ENCODE measurements around the gene KLF11. TPM values are rescaled to one million over a fixed set of nuclear protein-coding genes. Genes with fewer than 3 reads are reported as not detected.

KLF11 gene
- total and polyA plus RNA-seq, 5 donors: 9.8 to 42.4 (median 25.1) TPM

GRCh38 chr2:10002681-10003080, 40.7 kb upstream of the KLF11 start:
- Histone ChIP-seq H3K4me1 (ENCODE audit: control insufficient read depth, insufficient read depth, low read length) (peaks cover 4% of the 10 kb centered on the region), H3K4me3 (ENCODE audit: low read length) (no peak overlapping the region), H3K9me3 (ENCODE audit: control insufficient read depth, low read length) (no peaks in the 10 kb centered on the region), H3K27me3 (ENCODE audit: control insufficient read depth, insufficient read depth) (no peaks in the 10 kb centered on the region), H3K27ac (ENCODE audit: low read length) (no peak overlapping the region)
- WGBS: 88% methylated on average over 9 of the region's 9 CpGs
- DNase-seq (no peak), ATAC-seq (no peak)
- intact Hi-C loops (cut with DNase I): loop anchor here in 2 of 4 donors (5.0 kb wide), 2 partner anchors 35 to 40 kb away; partner anchors contain the start of gene KLF11 (in 1 of the 2)

- intact Hi-C loops (cut with DNase I): loop anchor here in 2 of 4 donors (5.0 kb wide), 2 partner anchors 34 to 39 kb away; partner anchors contain the start of gene KLF11 (in 1 of the 2)
- 92% methylated on average over 20 of the region's 20 CpGs for WGBS
- Histone ChIP-seq H3K27me3 (ENCODE audit: control insufficient read depth, insufficient read depth) (no peaks in the 10 kb centered on the region), H3K27ac (ENCODE audit: low read length) (no peak overlapping the region), H3K4me3 (ENCODE audit: low read length) (no peak overlapping the region), H3K9me3 (ENCODE audit: control insufficient read depth, low read length) (no peaks in the 10 kb centered on the region), H3K4me1 (ENCODE audit: control insufficient read depth, insufficient read depth, low read length) (peaks cover 4% of the 10 kb centered on the region)
- ATAC-seq: no peak
- no peak for DNase-seq
Measured at GRCh38 chr2:10003206-10004125, 39.9 kb upstream of the KLF11 start.

GRCh38 chr2:10004401-10004800, 38.9 kb upstream of the KLF11 start:
- Histone ChIP-seq H3K27ac (ENCODE audit: low read length) (no peak overlapping the region), H3K4me1 (ENCODE audit: control insufficient read depth, insufficient read depth, low read length) (peaks cover 4% of the 10 kb centered on the region), H3K9me3 (ENCODE audit: control insufficient read depth, low read length) (no peaks in the 10 kb centered on the region), H3K4me3 (ENCODE audit: low read length) (no peak overlapping the region), H3K27me3 (ENCODE audit: control insufficient read depth, insufficient read depth) (no peaks in the 10 kb centered on the region)
- ATAC-seq: no peak
- DNase-seq: no peak
- 97% methylated on average over 5 of the region's 5 CpGs for WGBS
- intact Hi-C loops (cut with DNase I): loop anchor here in 2 of 4 donors (5.0 kb wide), 2 partner anchors 33 to 38 kb away; partner anchors contain the start of gene KLF11 (in 1 of the 2)

- Histone ChIP-seq H3K4me3 (ENCODE audit: low read length) (no peak overlapping the region), H3K27me3 (ENCODE audit: control insufficient read depth, insufficient read depth) (no peaks in the 10 kb centered on the region), H3K4me1 (ENCODE audit: control insufficient read depth, insufficient read depth, low read length) (peaks cover 4% of the 10 kb centered on the region), H3K9me3 (ENCODE audit: control insufficient read depth, low read length) (no peaks in the 10 kb centered on the region), H3K27ac (ENCODE audit: low read length) (no peak overlapping the region)
- WGBS: 54% methylated on average over 3 of the region's 3 CpGs
- intact Hi-C loops (cut with DNase I): loop anchor here in 2 of 4 donors (5.0 kb wide), 2 partner anchors 32 to 37 kb away; partner anchors contain the start of gene KLF11 (in 1 of the 2)
- ATAC-seq (no peak), DNase-seq (no peak)
Measured at GRCh38 chr2:10004836-10005235, 38.5 kb upstream of the KLF11 start.

- no peak for ATAC-seq
- WGBS: 97% methylated on average over 17 of the region's 17 CpGs
- intact Hi-C loops (cut with DNase I): no loop called here
- Histone ChIP-seq H3K9me3 (ENCODE audit: control insufficient read depth, low read length) (no peaks in the 10 kb centered on the region), H3K4me1 (ENCODE audit: control insufficient read depth, insufficient read depth, low read length) (peaks cover 9% of the 10 kb centered on the region), H3K27ac (ENCODE audit: low read length) (no peak overlapping the region), H3K4me3 (ENCODE audit: low read length) (no peak overlapping the region), H3K27me3 (ENCODE audit: control insufficient read depth, insufficient read depth) (no peaks in the 10 kb centered on the region)
- DNase-seq: no peak
Measured at GRCh38 chr2:10005461-10006235, 37.7 kb upstream of the KLF11 start.

GRCh38 chr2:10006236-10007161, 36.9 kb upstream of the KLF11 start:
- 63% methylated on average over 64 of the region's 64 CpGs for WGBS
- Histone ChIP-seq H3K4me3 (ENCODE audit: low read length) (no peak overlapping the region), H3K27ac (ENCODE audit: low read length) (no peak overlapping the region), H3K27me3 (ENCODE audit: control insufficient read depth, insufficient read depth) (no peaks in the 10 kb centered on the region), H3K9me3 (ENCODE audit: control insufficient read depth, low read length) (no peaks in the 10 kb centered on the region), H3K4me1 (ENCODE audit: control insufficient read depth, insufficient read depth, low read length) (peaks cover 9% of the 10 kb centered on the region)
- intact Hi-C loops (cut with DNase I): no loop called here
- peak; percentile 62 to 86 (median 80) for DNase-seq
- ATAC-seq: peak; percentile 70 to 79

GRCh38 chr2:10007435-10007834, 35.9 kb upstream of the KLF11 start:
- no peak overlapping the region for H3K27ac ChIP-seq (ENCODE audit: low read length)
- DNase-seq: peak in 1 of 3 donors; percentile 64
- intact Hi-C loops (cut with DNase I): no loop called here
- no peaks in the 10 kb centered on the region for H3K27me3 ChIP-seq (ENCODE audit: control insufficient read depth, insufficient read depth)
- 68% methylated on average over 9 of the region's 9 CpGs for WGBS
- no peak overlapping the region for H3K4me3 ChIP-seq (ENCODE audit: low read length)
- H3K4me1 ChIP-seq (ENCODE audit: control insufficient read depth, insufficient read depth, low read length): peaks cover 9% of the 10 kb centered on the region
- ATAC-seq: no peak
- H3K9me3 ChIP-seq (ENCODE audit: control insufficient read depth, low read length): no peaks in the 10 kb centered on the region

GRCh38 chr2:10007921-10008808, 35.2 kb upstream of the KLF11 start:
- Histone ChIP-seq H3K4me3 (ENCODE audit: low read length) (no peak overlapping the region), H3K27me3 (ENCODE audit: control insufficient read depth, insufficient read depth) (no peaks in the 10 kb centered on the region), H3K9me3 (ENCODE audit: control insufficient read depth, low read length) (no peaks in the 10 kb centered on the region), H3K27ac (ENCODE audit: low read length) (no peak overlapping the region), H3K4me1 (ENCODE audit: control insufficient read depth, insufficient read depth, low read length) (peaks cover 9% of the 10 kb centered on the region)
- DNase-seq: peak; percentile 73 to 80 (median 74)
- WGBS: 63% methylated on average over 22 of the region's 22 CpGs
- intact Hi-C loops (cut with DNase I): no loop called here
- peak; percentile 4 to 18 for ATAC-seq

GRCh38 chr2:10008809-10009176, 34.6 kb upstream of the KLF11 start:
- ATAC-seq (no peak), DNase-seq (peak in 1 of 3 donors; percentile 52)
- WGBS: 84% methylated on average over 9 of the region's 9 CpGs
- Histone ChIP-seq H3K4me1 (ENCODE audit: control insufficient read depth, insufficient read depth, low read length) (peaks cover 9% of the 10 kb centered on the region), H3K27ac (ENCODE audit: low read length) (no peak overlapping the region), H3K27me3 (ENCODE audit: control insufficient read depth, insufficient read depth) (no peaks in the 10 kb centered on the region), H3K4me3 (ENCODE audit: low read length) (no peak overlapping the region), H3K9me3 (ENCODE audit: control insufficient read depth, low read length) (no peaks in the 10 kb centered on the region)
- intact Hi-C loops (cut with DNase I): no loop called here

Measured in right cardiac atrium (tissue), 5 donors.